Upper lobe of left lung (tissue), 6 donors: ENCODE results near the gene CA10. TPM values are rescaled to one million over a fixed set of nuclear protein-coding genes. Genes with fewer than 3 reads are reported as not detected.

Source experiments
- ATAC-seq, 2 donors: fragments of 200-7000 bp; cut with Tn5 transposase; one replicate each; pipeline ENCODE4 v1.9.1; 2022; ENCODE audit warnings: mild to moderate bottlenecking in 2 of 2, moderate library complexity in 2 of 2; ENCODE audit not compliant: low FRiP score in 2 of 2
- DNase-seq, 2 donors: peaks; one replicate each; pipeline ENCODE4 v3.0.0-alpha.2; 2019 to 2020
- H3K27ac ChIP-seq, 4 donors: fragments of 200-600 bp; sonication (generic); one replicate each; pipeline ENCODE4 v1.5.1; 2016 to 2019
- H3K27me3 ChIP-seq, 4 donors: fragments of 200-600 bp; sonication (generic); one replicate each; pipeline ENCODE4 v1.5.1; 2017 to 2019
- H3K36me3 ChIP-seq, 4 donors: fragments of 200-600 bp; sonication (generic); one replicate each; pipeline ENCODE4 v1.5.1; 2016 to 2019
- H3K4me1 ChIP-seq, 4 donors: fragments of 200-600 bp; sonication (generic); one replicate each; pipeline ENCODE4 v1.5.1; 2018 to 2019
- H3K4me3 ChIP-seq, 4 donors: fragments of 200-600 bp; sonication (generic); one replicate each; pipeline ENCODE4 v1.5.1; 2017 to 2019; ENCODE audit warnings: mild to moderate bottlenecking in 2 of 4, moderate library complexity in 1 of 4
- H3K9me3 ChIP-seq, 4 donors: fragments of 200-600 bp; sonication (generic); one replicate each; pipeline ENCODE4 v1.5.1; 2018 to 2019
- EP300 ChIP-seq, 4 donors: sonication (generic); formaldehyde crosslinking; IDR thresholded peaks; one replicate each; pipeline ENCODE4 v1.5.1; 2017; ENCODE audit warnings: antibody characterized with exemption in 4 of 4, control low read depth in 2 of 4
- POLR2A ChIP-seq, 4 donors: fragments of 450-650 bp; IDR thresholded peaks; one replicate each; pipeline ENCODE4 v1.5.1; 2016 to 2017; ENCODE audit warnings: antibody characterized with exemption in 4 of 4, mild to moderate bottlenecking in 2 of 4
- POLR2AphosphoS5 ChIP-seq, 2 donors: sonication (generic); formaldehyde crosslinking; IDR thresholded peaks; one replicate each; pipeline ENCODE4 v1.5.1; 2017; ENCODE audit warnings: antibody characterized with exemption in 2 of 2
- WGBS, 2 donors: methylation state at CpG; one replicate each; pipeline ENCODE4 v1.1.5; 2017 to 2018; 5-methylcytosine and 5-hydroxymethylcytosine counted together
- total RNA-seq, 6 donors: library from RNA; depleted of rRNA in 4 of 6; stranded (reverse); fragments of >200 nt in 4 of 6; gene quantifications; one replicate each; pipeline versions ENCODE4 v1.1.0 to v1.2.1, GENCODE V29; 2016 to 2021
- TF ChIP-seq, protein P1 (sequence below), 6 experiments: fragments of 450-650 bp in 4 of 6; fragments of 200-600 bp in 2 of 6; sonication (generic) in 2 of 6; IDR thresholded peaks; one replicate each; pipeline ENCODE4 v1.5.1; 2016 to 2019; ENCODE audit warnings: antibody characterized with exemption in 6 of 6
- donor health status: DM: no; HTN: no; CAD: no; lungs with moderate emphysema.
- donor health status: DM: no; HTN: yes; CAD: no; lungs with severe emphysema.

CA10 gene
- total RNA-seq, 6 donors from 2014 or later: 0.10 TPM; not detected in 5

DNA sequence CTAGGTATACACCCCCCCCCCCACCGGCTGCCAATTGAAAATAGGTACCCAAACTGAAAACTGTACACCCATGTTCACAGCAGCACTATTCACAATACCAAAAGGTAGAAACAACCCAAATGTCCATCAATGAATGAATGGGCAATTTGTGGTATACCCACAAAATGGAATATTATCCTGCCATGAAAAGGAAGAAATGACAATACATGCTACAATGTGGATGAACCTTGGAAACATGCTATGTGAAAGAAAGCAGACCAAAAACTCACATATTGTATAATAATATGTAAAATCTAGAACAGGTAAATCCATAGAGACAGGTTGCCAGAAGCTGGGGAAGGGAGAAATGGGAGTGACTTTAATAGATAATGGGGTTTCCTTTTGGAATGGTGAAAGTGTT is 480.6 kb downstream of the CA10 start:
- Histone ChIP-seq H3K36me3 (no peaks in the 10 kb centered on the region), H3K4me3 (no peak overlapping the region), H3K9me3 (no peaks in the 10 kb centered on the region), H3K4me1 (no peaks in the 10 kb centered on the region), H3K27ac (no peak overlapping the region), H3K27me3 (no peaks in the 10 kb centered on the region)
- no peak for ATAC-seq
- WGBS, 2 donors: 85 to 97% methylated on average over 1 of the region's 1 CpG
- TF ChIP-seq EP300 (IDR thresholded peaks at IDR 0.05) (no peak), POLR2A (IDR thresholded peaks at IDR 0.05) (no peak), POLR2AphosphoS5 (IDR thresholded peaks at IDR 0.05) (no peak)
- TF ChIP-seq, protein P1, sequence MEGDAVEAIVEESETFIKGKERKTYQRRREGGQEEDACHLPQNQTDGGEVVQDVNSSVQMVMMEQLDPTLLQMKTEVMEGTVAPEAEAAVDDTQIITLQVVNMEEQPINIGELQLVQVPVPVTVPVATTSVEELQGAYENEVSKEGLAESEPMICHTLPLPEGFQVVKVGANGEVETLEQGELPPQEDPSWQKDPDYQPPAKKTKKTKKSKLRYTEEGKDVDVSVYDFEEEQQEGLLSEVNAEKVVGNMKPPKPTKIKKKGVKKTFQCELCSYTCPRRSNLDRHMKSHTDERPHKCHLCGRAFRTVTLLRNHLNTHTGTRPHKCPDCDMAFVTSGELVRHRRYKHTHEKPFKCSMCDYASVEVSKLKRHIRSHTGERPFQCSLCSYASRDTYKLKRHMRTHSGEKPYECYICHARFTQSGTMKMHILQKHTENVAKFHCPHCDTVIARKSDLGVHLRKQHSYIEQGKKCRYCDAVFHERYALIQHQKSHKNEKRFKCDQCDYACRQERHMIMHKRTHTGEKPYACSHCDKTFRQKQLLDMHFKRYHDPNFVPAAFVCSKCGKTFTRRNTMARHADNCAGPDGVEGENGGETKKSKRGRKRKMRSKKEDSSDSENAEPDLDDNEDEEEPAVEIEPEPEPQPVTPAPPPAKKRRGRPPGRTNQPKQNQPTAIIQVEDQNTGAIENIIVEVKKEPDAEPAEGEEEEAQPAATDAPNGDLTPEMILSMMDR (IDR thresholded peaks at IDR 0.05): no peak
- no peak for DNase-seq

GRCh38 chr17:51676691-51677487 is 481.6 kb downstream of the CA10 start:
- 70 to 81% methylated on average over 5 of the region's 5 CpGs for WGBS, 2 donors
- ATAC-seq (no peak), DNase-seq (no peak)
- Histone ChIP-seq H3K9me3 (no peaks in the 10 kb centered on the region), H3K27ac (no peak overlapping the region), H3K36me3 (no peaks in the 10 kb centered on the region), H3K4me1 (no peaks in the 10 kb centered on the region), H3K4me3 (no peak overlapping the region), H3K27me3 (no peaks in the 10 kb centered on the region)
- no peak for TF ChIP-seq POLR2A (IDR thresholded peaks at IDR 0.05)
- TF ChIP-seq POLR2AphosphoS5 (IDR thresholded peaks at IDR 0.05): no peak
- TF ChIP-seq EP300 (IDR thresholded peaks at IDR 0.05): no peak
- TF ChIP-seq, protein P1 (IDR thresholded peaks at IDR 0.05): no peak

DNA sequence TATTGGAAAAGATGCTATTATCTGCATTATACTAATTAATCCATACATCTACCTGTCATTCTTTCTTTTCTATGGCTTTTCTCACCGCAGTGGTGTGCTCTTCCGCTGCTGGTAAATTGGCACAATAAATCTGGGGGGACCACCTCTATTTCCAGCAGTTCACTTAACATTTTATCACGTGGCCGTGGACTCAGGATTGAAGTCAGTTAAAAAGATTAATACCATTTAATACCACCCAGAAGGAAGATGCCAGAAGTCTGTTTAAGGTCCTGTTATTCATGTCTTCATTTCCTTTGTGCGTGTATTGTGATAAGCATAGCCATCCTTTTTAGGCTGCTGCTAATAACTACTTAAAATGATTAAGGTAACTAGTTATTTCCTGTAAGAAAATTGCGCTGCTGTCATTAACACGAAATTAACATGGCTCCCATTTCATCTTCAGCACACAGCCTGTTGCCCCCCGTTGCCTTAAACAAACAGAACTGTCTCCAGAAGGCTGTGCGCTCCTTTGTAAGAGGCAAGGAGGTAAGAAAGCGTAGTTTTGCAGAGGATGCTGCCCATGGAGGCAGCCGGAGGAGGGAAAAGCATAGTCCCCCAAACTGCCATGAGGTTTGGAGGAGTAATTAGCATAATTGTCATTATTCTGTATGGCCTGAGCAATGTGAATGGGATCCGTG is 483.8 kb downstream of the CA10 start:
- ATAC-seq (no peak), DNase-seq (no peak)
- WGBS, 2 donors: 74% methylated on average over 12 of the region's 12 CpGs
- Histone ChIP-seq H3K4me1 (no peaks in the 10 kb centered on the region), H3K9me3 (no peaks in the 10 kb centered on the region), H3K27me3 (no peaks in the 10 kb centered on the region), H3K27ac (no peak overlapping the region), H3K4me3 (no peak overlapping the region), H3K36me3 (no peaks in the 10 kb centered on the region)
- TF ChIP-seq POLR2AphosphoS5 (IDR thresholded peaks at IDR 0.05) (no peak), EP300 (IDR thresholded peaks at IDR 0.05) (no peak)
- TF ChIP-seq, protein P1 (IDR thresholded peaks at IDR 0.05): no peak

GRCh38 chr17:51673070-51673469 is 485.4 kb downstream of the CA10 start:
- no peak for TF ChIP-seq POLR2A (IDR thresholded peaks at IDR 0.05)
- TF ChIP-seq POLR2AphosphoS5 (IDR thresholded peaks at IDR 0.05): no peak
- Histone ChIP-seq H3K9me3 (no peaks in the 10 kb centered on the region), H3K4me1 (no peaks in the 10 kb centered on the region), H3K27ac (no peak overlapping the region), H3K36me3 (no peaks in the 10 kb centered on the region), H3K4me3 (no peak overlapping the region), H3K27me3 (no peaks in the 10 kb centered on the region)
- no peak for DNase-seq
- ATAC-seq: no peak

DNA sequence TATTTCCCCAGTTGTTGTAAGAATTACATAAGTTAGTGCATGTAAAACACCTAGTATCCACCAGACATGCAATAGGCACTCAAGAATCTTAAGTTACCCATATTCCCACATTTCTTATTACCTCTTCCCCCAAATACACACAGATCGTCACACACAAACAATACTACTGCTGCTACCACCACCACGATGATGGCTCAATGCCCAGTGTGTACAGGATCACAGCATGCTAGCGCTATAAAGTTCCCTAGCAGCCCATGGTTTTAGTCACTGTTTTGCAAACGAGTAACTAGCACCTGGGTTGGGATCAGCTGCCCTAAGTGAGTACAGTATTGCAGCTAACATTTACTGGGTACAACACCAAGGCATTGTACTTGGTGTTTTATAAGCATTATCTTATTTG is 486.4 kb downstream of the CA10 start:
- ATAC-seq (no peak), DNase-seq (no peak)
- no peak for TF ChIP-seq POLR2AphosphoS5 (IDR thresholded peaks at IDR 0.05)
- no peak for TF ChIP-seq EP300 (IDR thresholded peaks at IDR 0.05)
- no peak for TF ChIP-seq POLR2A (IDR thresholded peaks at IDR 0.05)
- TF ChIP-seq, protein P1 (IDR thresholded peaks at IDR 0.05): no peak
- Histone ChIP-seq H3K4me3 (no peak overlapping the region), H3K27ac (no peak overlapping the region), H3K9me3 (no peaks in the 10 kb centered on the region), H3K27me3 (no peaks in the 10 kb centered on the region), H3K36me3 (no peaks in the 10 kb centered on the region), H3K4me1 (no peaks in the 10 kb centered on the region)
- WGBS, 2 donors: 70 to 79% methylated on average over 4 of the region's 4 CpGs
